Glomerular visceral epithelial cell (primary cell): Measurements from ENCODE around the gene ASAP2.
"Not testable (repeated sequence)": the region's sequence is repeated elsewhere in the genome, so short reads cannot be mapped to it uniquely, and the experiment has no call there.

ENCODE experiments used
- DNase-seq: peaks from one replicate; pipeline ENCODE4 v3.0.0-alpha.2; 2016; ENCODE audit errors: extremely low spot score

The ASAP2 gene

DNA sequence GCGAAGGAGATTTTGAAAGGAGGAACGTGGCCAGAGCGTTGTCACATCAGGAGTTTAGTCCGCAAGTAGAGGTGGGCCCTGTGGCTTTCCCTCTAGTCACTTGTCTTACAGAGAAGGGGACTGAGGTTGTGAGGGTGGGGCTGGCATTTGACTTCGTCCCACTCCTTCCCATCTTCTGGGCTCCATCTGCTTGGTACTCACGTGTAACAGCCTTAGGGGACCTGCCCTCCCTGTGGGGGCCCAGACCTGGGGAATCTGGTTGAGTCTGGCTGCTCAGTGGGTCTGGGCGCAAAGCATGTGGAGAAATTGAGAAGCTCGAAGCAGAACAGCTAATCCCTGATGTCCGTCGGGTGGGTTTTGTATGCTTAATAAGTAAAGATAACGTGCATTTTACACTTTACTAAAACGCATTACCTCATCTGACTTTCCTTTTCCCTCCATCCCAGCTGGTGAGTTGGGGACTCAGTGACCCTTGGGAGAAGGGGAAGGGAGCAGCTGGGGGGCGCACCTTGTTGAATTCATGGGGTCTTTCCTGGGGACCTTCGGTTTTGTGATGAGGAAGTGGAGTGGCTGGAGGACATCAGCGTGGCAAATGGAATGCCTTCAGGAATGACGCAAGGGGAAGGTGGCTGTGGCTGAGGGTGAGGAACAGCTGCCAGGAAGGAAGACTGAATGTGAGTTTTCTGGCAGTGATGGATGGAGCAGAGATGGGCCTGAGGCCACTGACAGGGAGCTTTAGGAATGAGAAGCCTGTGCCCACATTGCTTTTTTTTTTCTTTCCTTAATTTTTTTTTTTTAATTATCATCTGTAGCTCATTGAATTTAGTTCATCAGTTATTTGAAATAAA is 44.8 kb downstream of the ASAP2 start:
- peak; percentile 78 for DNase-seq

DNA sequence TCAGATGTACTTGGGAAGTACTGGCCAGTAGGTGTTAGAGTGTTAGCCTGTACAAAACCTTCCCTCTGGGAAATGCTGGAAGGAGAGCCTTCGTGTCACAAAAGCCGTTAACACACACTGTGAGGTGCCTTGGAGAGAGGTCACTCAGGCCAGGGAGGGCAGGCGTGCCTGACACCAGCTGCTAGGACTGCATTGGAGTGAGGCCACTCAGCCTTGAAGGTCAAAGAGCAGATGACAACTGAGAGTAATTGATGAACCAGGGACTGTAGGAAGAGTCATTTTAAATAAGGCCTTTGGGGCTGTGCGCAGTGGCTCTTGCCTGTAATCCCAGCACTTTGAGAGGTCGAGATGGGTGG is 45.4 kb downstream of the ASAP2 start:
- DNase-seq: no peak

DNA sequence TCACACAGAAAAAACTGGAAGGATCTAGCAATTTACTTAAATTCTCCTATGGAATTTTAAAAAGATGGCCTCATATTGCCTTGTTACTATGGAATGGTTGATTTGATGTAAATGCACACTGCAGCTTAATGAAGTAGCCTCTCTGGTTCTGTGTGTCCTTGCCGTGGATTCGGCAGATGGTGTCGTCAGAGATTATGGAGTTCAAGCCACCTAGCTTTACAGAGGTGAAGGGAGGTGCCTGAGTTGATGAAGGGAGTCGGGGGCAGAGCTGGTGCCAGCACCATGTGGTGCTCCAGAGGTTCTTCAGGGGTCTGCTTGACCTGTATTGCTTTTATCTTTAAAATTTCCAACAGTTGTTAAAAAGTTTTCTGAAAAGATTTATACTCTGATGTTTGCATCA is 48.8 kb downstream of the ASAP2 start:
- DNase-seq: no peak

DNA sequence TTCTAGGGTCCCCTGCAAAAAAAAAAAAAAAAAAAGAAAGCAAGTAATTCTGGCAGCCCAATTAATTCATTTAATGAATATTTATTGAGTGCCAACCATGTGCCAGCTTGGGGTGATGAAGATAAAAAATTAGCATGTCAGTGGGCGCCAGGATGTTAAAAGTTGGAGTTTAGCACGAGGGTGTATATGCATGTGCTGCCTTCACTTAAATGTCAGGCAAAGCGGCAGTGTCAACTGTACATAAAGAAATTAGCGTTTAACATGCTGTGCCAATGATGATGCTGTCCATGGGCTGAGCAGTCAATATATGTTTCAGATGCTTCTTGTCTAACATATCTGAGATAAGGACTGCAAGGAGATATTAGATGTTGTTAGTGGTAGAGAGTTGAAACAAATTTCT is 49.5 kb downstream of the ASAP2 start:
- DNase-seq: no peak

DNA sequence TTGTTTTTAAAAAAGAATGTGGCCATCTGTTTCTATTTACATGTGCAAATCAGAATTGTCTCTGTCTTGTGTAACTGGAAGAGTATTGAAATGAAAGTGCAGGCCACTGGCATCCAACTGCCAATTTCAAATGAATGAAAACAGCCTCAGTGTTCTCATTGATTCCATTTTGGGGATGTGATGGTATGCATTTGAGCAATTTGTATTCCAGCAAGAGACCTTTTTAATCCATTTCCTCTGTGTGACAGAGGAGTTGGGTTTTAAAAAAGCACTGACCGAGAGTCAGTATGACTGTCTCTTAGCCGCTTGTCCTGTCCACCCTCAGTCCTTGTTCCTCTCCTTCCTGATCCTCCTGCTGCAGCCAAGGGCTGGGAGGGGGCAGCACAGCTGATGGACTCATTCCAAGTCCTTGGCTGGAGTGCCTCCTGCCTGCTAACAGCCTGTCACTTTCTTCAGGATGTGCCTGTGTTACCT is 50.0 kb downstream of the ASAP2 start:
- DNase-seq: no peak

DNA sequence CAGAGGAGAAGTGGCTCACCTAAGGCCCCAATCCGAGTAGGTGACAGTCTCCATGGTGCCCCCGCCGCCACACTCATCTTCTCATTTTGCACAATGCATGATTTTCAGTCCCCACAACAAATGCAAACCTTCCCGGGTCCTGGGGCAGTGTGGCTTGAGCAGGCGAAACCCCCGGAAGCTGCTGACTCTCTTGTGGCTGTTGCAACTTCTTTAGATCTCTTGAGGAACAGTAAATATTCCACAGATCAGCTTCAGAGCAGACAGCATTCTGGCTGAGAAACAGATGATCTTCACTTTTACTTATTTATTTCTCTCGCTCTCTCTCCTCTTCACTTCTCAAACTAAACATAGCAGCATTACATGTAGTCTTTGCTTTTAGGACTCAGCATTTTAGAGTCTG is 51.9 kb downstream of the ASAP2 start:
- no peak for DNase-seq

DNA sequence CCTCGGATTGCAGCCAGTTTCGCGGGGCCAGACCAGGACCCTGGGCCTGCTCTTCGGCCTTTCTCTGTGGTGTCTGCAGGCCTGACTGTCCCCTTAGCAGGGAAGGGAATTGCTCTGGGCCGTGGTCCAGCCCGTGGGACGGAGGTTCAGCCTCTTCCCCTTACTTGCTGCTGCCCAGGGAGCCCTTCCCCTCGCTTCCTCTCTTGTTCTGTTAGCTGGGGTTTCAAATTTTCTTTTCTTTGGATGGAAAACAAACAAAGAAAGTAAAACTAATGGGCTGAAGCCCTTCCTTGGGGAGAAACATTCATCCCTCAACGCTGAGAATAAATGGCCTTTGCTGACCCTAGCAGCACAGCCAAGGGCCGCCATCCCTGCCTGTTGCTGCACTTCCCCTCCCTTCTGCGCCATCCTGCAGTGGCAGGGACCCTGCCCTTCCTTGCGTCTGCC is 52.4 kb downstream of the ASAP2 start:
- no peak for DNase-seq

DNA sequence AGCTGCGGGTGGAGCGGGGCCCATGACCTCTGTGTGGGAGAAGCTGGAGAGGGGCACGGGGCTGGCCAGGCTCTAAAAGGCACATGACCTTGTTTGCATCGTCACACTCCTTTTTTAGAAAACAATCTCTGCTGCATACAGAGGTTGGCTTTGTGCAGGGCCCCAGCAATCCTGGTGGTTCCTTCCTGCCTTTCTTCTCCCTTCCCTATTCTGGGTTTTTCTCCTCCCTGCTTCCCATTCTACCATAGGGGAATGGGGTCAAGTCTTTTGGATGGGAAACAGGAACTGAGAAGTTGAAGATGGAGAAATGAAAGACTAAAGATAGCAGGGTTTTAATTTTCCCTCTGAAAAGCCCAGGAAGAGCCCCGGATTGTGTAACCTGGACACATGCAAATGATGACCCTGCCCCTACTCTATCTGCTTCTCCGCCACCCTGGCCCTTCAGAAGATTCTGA is 53.9 kb downstream of the ASAP2 start:
- no peak for DNase-seq

GRCh38 chr2:9261231-9261883 is 54.7 kb downstream of the ASAP2 start:
- no peak for DNase-seq

- no peak for DNase-seq
Measured at GRCh38 chr2:9262671-9263171, 56.1 kb downstream of the ASAP2 start.

GRCh38 chr2:9263428-9263827 is 56.8 kb downstream of the ASAP2 start:
- no peak for DNase-seq

DNA sequence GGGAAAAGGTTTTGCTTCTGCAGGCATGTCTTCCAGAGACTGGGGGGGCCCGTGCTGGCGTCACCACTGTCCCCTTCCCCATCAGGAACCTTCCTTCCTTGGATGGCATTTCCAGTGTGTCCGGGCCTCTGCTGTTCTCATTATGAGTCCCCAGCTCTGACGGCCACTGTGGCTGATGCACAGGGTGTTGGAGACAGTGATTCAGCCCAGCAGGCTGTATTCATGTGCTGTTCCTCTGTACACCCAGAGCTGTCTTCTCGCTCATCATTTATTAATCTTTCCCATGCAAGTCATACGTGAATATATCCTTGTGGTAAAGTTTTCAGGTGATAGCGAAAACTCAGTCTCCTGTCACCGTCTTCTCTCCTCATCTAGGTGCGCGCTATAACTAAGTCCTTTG is 57.7 kb downstream of the ASAP2 start:
- DNase-seq: peak; percentile 34

- DNase-seq: no peak
Measured at GRCh38 chr2:9266711-9267110, 60.1 kb downstream of the ASAP2 start.

- not testable (repeated sequence) for DNase-seq
Measured at GRCh38 chr2:9267286-9267685, 60.7 kb downstream of the ASAP2 start.

DNA sequence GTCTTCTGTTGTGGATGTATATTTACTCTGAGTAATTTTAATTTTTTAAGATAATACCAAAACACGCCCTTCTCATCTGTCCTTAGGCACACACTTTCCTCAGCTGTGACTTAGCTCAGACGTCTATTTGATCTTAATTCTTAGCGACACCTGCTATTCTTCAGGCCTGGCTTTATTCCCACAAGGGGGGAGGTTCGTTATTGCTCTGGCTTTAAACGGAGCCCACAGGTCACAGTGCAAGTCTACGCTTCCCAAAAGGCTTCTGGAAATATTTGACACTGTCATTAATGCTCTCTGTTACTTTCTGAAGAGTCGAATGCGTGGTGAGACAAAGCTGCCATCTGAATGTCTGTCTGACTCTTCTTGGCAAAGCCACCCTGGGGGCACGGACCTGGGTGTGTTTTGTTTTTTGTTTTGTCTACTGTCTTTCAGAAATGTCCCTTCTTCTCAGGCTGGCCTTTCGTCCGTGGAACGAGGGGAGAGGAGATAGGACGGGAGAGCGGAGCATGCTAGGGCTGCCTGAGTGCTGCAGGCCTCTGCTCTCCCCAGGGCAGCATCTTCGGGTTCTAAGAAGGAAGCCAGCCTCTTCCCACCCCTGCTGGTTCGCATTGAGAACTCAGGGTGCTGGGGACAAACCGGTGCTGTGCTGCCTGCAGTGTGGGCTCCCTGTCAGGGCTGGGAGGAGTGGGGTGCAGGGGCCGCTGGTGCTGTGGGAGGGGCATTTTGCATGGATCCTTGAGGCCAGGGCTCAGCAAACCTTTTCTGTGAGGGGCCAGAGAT is 61.9 kb downstream of the ASAP2 start:
- DNase-seq: no peak

DNA sequence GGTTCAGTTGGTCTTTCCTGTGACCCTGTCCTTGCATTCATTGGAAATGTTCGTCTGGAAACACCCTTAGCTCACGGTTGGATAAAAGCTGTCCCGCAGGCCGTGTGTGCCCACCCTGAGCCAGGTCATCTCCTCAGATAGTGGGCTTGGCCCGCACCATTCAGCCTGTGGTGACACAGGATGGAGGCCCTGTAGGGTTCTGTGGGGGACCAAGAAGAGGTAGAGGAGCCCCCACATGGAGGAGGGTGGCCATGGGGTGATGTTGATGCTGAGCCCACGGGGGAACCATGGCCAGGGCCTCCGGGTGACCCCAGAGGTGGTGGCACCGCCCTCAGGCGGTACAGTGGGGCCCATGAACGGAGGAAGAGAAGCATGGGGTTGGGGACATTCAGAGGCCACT is 62.7 kb downstream of the ASAP2 start:
- no peak for DNase-seq

- DNase-seq: no peak
Measured at GRCh38 chr2:9269695-9270360, 63.2 kb downstream of the ASAP2 start.

GRCh38 chr2:9271091-9271490 is 64.5 kb downstream of the ASAP2 start:
- DNase-seq: no peak

- DNase-seq: no peak
Measured at GRCh38 chr2:9271691-9272090, 65.1 kb downstream of the ASAP2 start.

DNA sequence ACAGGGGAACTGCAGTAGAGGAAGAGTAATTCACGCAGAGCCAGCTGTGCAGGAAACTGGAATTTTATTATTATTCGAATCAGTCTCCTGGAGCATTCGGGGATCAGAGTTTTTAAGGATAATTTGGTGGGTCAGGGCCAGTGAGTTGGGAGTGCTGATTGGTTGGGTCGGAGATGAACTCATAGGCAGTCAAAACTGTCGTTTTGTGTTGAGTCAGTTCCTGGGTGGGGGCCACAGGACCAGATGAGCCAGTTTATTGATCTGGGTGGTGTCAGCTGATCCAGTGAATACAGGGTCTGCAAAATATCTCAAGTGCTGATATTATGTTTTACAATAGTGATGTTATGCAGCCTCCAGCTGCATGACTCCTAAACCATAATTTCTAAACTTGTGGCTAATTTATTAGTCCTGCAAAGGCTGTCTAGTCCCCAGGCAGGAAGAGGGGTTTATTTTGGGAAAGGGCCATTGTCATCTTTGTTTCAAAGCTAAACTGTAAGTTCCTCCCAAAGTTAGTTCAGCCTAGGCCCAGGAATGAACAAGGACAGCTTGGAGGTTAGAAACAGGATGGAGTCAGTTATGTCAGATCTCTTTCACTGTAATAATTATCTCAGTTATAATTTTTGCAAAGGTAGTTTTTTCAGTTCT is 67.0 kb downstream of the ASAP2 start:
- no peak for DNase-seq

DNA sequence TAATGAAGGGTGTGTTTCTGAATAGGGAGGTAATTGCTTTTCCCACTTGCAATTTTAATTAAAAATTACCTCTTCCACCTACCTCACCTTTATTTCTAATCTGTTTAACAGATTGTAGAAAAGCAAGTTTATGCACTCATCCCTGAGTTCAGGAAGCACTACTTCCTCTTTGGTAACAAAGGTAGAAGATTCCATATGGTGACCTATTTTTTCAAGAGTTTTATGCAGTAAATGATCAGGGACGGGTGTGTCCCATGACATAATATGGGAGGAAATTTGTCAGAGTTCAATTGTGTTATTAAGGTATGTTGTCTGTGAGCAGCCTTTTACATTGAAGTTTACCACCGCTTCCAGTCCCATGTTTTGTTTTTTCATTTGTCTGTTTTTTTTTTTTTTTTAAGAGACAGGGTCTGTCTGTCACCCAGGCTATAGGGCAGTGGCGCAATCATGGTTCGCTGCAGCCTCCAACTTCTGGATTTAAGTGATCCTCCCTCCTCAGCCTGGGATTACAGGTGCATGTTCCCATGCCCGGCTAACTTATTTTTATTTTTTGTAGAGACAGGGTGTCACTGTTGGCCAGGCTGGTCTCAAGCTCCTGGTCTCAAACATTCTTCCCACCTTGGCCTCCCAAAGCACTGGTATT is 68.2 kb downstream of the ASAP2 start:
- DNase-seq: no peak
